Adrenal gland (tissue), 12 donors: Measurements from ENCODE around the gene FAM53B. TPM values are rescaled to one million over a fixed set of nuclear protein-coding genes. Genes with fewer than 3 reads are reported as not detected.

Experiments
- DNase-seq, 7 donors: peaks; one replicate each; pipeline ENCODE4 v3.0.0-alpha.2; 2019 to 2020
- H3K27ac ChIP-seq, 5 donors: fragments of 200-600 bp; sonication (generic) in 4 of 5; 1 replicate in 3 of 5; 2 replicates in 2 of 5; pipeline versions ENCODE4 v1.5.1 to v1.8.0; 2016 to 2020; ENCODE audit warnings: mild to moderate bottlenecking in 1 of 5
- H3K27me3 ChIP-seq: fragments of 200-600 bp; 2 replicates; pipeline ENCODE4 v1.8.0; 2021
- H3K36me3 ChIP-seq, 2 donors: fragments of 200-600 bp; replicated peaks in 1 of 2; 1 replicate in 1 of 2; 2 replicates in 1 of 2; pipeline versions ENCODE4 v1.5.1 to v1.8.0; 2018 to 2022
- H3K4me1 ChIP-seq, 2 donors: fragments of 200-600 bp; replicated peaks in 1 of 2; 1 replicate in 1 of 2; 2 replicates in 1 of 2; pipeline versions ENCODE4 v1.5.1 to v1.8.0; 2018 to 2021
- H3K4me3 ChIP-seq, 4 donors: fragments of 200-600 bp; sonication (generic) in 3 of 4; one replicate each; pipeline ENCODE4 v1.5.1; 2016 to 2018
- H3K9me3 ChIP-seq, 3 donors: fragments of 200-600 bp; sonication (generic) in 1 of 3; replicated peaks in 1 of 3; 1 replicate in 2 of 3; 2 replicates in 1 of 3; pipeline versions ENCODE4 v1.5.1 to v1.8.0; 2016 to 2021
- POLR2A ChIP-seq, 2 donors: fragments of 450-650 bp; IDR thresholded peaks; one replicate each; pipeline ENCODE4 v1.6.1; 2017; ENCODE audit warnings: antibody characterized with exemption in 2 of 2, mild to moderate bottlenecking in 2 of 2, moderate library complexity in 1 of 2
- WGBS, 4 donors: extraction: QIAGEN DNeasy Blood & Tissue Kit in 2 of 4; methylation state at CpG; one replicate each; pipeline versions ENCODE4 v1.1.5 to v1.1.7; 2013 to 2017; 5-methylcytosine and 5-hydroxymethylcytosine counted together
- intact Hi-C, 2 donors: fragments of 100-400 bp; cut with DNase I; formaldehyde crosslinking; loops; one replicate each; pipeline versions ENCODE4 v1.14.1 to v1.15.0; 2022 to 2023
- polyA plus RNA-seq, 3 donors: library from polyadenylated mRNA; stranded (reverse); fragments of 200-250 nt in 2 of 3; fragments of 350-450 nt in 1 of 3; fragmentation: Illumina TruSeq in 1 of 3; extraction: RNeasy Lipid Tissue Mini Kit (QIAGEN cat#74804) in 1 of 3; gene quantifications; one replicate each; pipeline ENCODE4 v1.2.3, GENCODE V29; 2013 to 2014
- total RNA-seq, 9 donors: library from RNA; depleted of rRNA in 4 of 9; stranded (reverse); fragments of >200 nt in 4 of 9; fragments of 120-200 nt in 1 of 9; fragmentation: NEBNext Ultra II Directional in 1 of 9; extraction: Animal tissue kit (Norgen Biotek cat#: 25700) in 1 of 9; gene quantifications; one replicate each; pipeline versions ENCODE4 v1.1.0 to v1.2.4, GENCODE V29; 2013 to 2023
- TF ChIP-seq, protein P1 (sequence below), 6 experiments: fragments of 450-650 bp in 4 of 6; fragments of 200-600 bp in 2 of 6; sonication (generic) in 1 of 6; IDR thresholded peaks; 1 replicate in 5 of 6; 2 replicates in 1 of 6; pipeline versions ENCODE4 v1.5.1 to v1.8.0; 2016 to 2021; ENCODE audit warnings: antibody characterized with exemption in 6 of 6, mild to moderate bottlenecking in 2 of 6, moderate library complexity in 1 of 6
- donor health status: healthy with polysubstance abuse.
- donor health status: Bipolar disorder and iron deficiency.
- donor health status: DM: yes; HTN: yes; CAD: no.
- donor health status: DM: no; HTN: no; CAD: no.
- donor health status: DM: no; HTN: no; CAD: no.
- donor health status: DM: yes; HTN: yes; CAD: no.

Gene FAM53B
- total and polyA plus RNA-seq, 12 donors = 15.1 to 90.9 (median 65.5) TPM

- TF ChIP-seq, protein P1, sequence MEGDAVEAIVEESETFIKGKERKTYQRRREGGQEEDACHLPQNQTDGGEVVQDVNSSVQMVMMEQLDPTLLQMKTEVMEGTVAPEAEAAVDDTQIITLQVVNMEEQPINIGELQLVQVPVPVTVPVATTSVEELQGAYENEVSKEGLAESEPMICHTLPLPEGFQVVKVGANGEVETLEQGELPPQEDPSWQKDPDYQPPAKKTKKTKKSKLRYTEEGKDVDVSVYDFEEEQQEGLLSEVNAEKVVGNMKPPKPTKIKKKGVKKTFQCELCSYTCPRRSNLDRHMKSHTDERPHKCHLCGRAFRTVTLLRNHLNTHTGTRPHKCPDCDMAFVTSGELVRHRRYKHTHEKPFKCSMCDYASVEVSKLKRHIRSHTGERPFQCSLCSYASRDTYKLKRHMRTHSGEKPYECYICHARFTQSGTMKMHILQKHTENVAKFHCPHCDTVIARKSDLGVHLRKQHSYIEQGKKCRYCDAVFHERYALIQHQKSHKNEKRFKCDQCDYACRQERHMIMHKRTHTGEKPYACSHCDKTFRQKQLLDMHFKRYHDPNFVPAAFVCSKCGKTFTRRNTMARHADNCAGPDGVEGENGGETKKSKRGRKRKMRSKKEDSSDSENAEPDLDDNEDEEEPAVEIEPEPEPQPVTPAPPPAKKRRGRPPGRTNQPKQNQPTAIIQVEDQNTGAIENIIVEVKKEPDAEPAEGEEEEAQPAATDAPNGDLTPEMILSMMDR (IDR thresholded peaks at IDR 0.05) = no peak
- no peak for TF ChIP-seq POLR2A (IDR thresholded peaks at IDR 0.05)
- Histone ChIP-seq H3K4me3 (no peak overlapping the region), H3K36me3 (peaks cover 0 to 26% of the 10 kb centered on the region in 2 donors), H3K27ac (peak overlapping the region in 3 of 5 donors; percentile 56 to 98 (median 71)), H3K4me1 (peaks cover 44 to 82% of the 10 kb centered on the region in 2 donors), H3K27me3 (no peaks in the 10 kb centered on the region), H3K9me3 (no peaks in the 10 kb centered on the region)
- 93 to 95% (median 94%) methylated on average over 7 to 8 of the region's 8 CpGs for WGBS, 4 donors
- DNase-seq = no peak
- intact Hi-C loops = no loop called here
Observed at GRCh38 chr10:124697443-124697836, 46.7 kb downstream of the FAM53B start.

GRCh38 chr10:124696446-124697392, 47.5 kb downstream of the FAM53B start:
- H3K9me3 ChIP-seq = no peaks in the 10 kb centered on the region
- DNase-seq = no peak
- H3K36me3 ChIP-seq = peaks cover 0 to 26% of the 10 kb centered on the region in 2 donors
- H3K4me3 ChIP-seq = no peak overlapping the region
- peak overlapping the region in 4 of 5 donors; percentile 10 to 98 (median 64) for H3K27ac ChIP-seq
- whole genome bisulfite sequencing, 4 donors = 69 to 79% (median 75%) methylated on average over 13 to 19 of the region's 19 CpGs
- intact Hi-C loops = no loop called here
- TF ChIP-seq, protein P1 (IDR thresholded peaks at IDR 0.05) = no peak
- no peak for TF ChIP-seq POLR2A (IDR thresholded peaks at IDR 0.05)
- H3K27me3 ChIP-seq = no peaks in the 10 kb centered on the region
- peaks cover 37 to 75% of the 10 kb centered on the region in 2 donors for H3K4me1 ChIP-seq

DNA sequence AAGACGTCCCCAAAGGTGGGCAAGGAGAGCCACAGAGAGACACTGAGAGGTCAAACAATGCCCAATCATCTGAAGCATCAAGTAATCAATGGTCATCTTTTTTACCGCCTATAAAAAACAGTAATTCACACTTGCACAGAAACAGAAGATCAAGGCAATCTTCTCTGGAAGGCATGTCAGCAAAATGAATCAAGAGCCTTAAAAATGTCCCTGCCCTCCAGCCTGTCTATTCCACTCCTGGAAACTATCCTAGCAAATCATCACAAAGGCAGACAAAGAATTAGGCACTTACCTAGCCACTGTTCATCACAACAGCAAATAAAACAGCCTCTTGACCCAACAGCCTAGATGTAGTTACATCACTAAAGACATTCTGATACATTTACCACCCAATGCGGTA, 48.9 kb downstream of the FAM53B start:
- DNase-seq = no peak
- Histone ChIP-seq H3K4me3 (no peak overlapping the region), H3K27ac (peak overlapping the region in 2 of 5 donors; percentile 71 to 98), H3K4me1 (peaks cover 22 to 61% of the 10 kb centered on the region in 2 donors), H3K36me3 (peaks cover 0 to 26% of the 10 kb centered on the region in 2 donors), H3K9me3 (no peaks in the 10 kb centered on the region), H3K27me3 (no peaks in the 10 kb centered on the region)
- TF ChIP-seq POLR2A (IDR thresholded peaks at IDR 0.05) = no peak
- TF ChIP-seq, protein P1 (IDR thresholded peaks at IDR 0.05) = no peak
- intact Hi-C loops = no loop called here
- 94 to 98% (median 94%) methylated on average over 3 of the region's 3 CpGs for WGBS, 4 donors

GRCh38 chr10:124694481-124695220, 49.5 kb downstream of the FAM53B start:
- Histone ChIP-seq H3K4me1 (peaks cover 16 to 59% of the 10 kb centered on the region in 2 donors), H3K4me3 (no peak overlapping the region), H3K9me3 (no peaks in the 10 kb centered on the region), H3K27me3 (no peaks in the 10 kb centered on the region), H3K36me3 (peaks cover 0 to 26% of the 10 kb centered on the region in 2 donors), H3K27ac (peak overlapping the region in 2 of 5 donors; percentile 31 to 71)
- 92 to 95% (median 93%) methylated on average over 10 to 14 of the region's 14 CpGs for WGBS, 4 donors
- intact Hi-C loops = no loop called here
- no peak for DNase-seq
- TF ChIP-seq, protein P1 (IDR thresholded peaks at IDR 0.05) = no peak
- no peak for TF ChIP-seq POLR2A (IDR thresholded peaks at IDR 0.05)
